ENCODE measurements around the gene MMRN1. TPM values are rescaled to one million over a fixed set of nuclear protein-coding genes. Genes with fewer than 3 reads are reported as not detected.
"Not testable (repeated sequence)": the region's sequence is repeated elsewhere in the genome, so short reads cannot be mapped to it uniquely, and the experiment has no call there.

MMRN1 gene
- total RNA-seq, 1 donor from 2014 or later, result 42.6 TPM

- no peak for ATAC-seq
- TF ChIP-seq, protein P1, sequence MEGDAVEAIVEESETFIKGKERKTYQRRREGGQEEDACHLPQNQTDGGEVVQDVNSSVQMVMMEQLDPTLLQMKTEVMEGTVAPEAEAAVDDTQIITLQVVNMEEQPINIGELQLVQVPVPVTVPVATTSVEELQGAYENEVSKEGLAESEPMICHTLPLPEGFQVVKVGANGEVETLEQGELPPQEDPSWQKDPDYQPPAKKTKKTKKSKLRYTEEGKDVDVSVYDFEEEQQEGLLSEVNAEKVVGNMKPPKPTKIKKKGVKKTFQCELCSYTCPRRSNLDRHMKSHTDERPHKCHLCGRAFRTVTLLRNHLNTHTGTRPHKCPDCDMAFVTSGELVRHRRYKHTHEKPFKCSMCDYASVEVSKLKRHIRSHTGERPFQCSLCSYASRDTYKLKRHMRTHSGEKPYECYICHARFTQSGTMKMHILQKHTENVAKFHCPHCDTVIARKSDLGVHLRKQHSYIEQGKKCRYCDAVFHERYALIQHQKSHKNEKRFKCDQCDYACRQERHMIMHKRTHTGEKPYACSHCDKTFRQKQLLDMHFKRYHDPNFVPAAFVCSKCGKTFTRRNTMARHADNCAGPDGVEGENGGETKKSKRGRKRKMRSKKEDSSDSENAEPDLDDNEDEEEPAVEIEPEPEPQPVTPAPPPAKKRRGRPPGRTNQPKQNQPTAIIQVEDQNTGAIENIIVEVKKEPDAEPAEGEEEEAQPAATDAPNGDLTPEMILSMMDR (IDR thresholded peaks at IDR 0.05), result no peak
- H3K36me3 ChIP-seq, result no peaks in the 10 kb centered on the region
- no peaks in the 10 kb centered on the region for H3K4me1 ChIP-seq
- H3K27ac ChIP-seq, result no peak overlapping the region
- H3K9me3 ChIP-seq, result no peaks in the 10 kb centered on the region
- H3K27me3 ChIP-seq (ENCODE audit: low read depth), result no peaks in the 10 kb centered on the region
- intact Hi-C loops (cut with DNase I), result no loop called here
- no peak overlapping the region for H3K4me3 ChIP-seq
- DNase-seq, result no peak
These were observed 4.5 kb downstream of the MMRN1 start for GRCh38 chr4:89899152-89899551.

DNA sequence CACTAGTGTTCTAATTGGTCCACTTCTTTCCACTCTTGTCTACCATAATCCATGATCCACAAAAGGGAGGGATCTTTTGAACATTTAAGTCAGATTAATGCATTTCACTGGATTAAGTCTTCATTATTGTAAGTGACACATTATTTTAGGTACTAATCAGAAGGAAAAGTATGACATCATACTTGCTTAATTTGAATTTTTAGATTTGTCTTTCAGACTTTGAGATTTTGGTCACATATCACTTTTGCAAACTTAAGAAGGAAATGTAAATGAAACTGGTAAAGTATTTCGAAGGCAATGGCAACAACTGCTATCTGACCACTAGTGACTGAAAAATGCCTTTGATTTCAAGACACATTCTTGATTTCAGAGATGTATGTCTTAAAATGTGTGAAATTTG is 5.2 kb downstream of the MMRN1 start:
- H3K27me3 ChIP-seq (ENCODE audit: low read depth), result no peaks in the 10 kb centered on the region
- no peaks in the 10 kb centered on the region for H3K4me1 ChIP-seq
- TF ChIP-seq, protein P1 (IDR thresholded peaks at IDR 0.05), result no peak
- H3K4me3 ChIP-seq, result no peak overlapping the region
- DNase-seq (no peak), ATAC-seq (no peak)
- intact Hi-C loops (cut with DNase I), result loop anchor here (5.0 kb wide), 1 partner anchor 413 kb away; no protein-coding TSS in a partner anchor
- no peak overlapping the region for H3K27ac ChIP-seq
- H3K9me3 ChIP-seq, result no peaks in the 10 kb centered on the region
- no peaks in the 10 kb centered on the region for H3K36me3 ChIP-seq

- intact Hi-C loops (cut with DNase I), result loop anchor here (5.0 kb wide), 1 partner anchor 415 kb away; no protein-coding TSS in a partner anchor
- TF ChIP-seq, protein P1 (IDR thresholded peaks at IDR 0.05), result peak; percentile 65
- DNase-seq (peak; percentile 39), ATAC-seq (peak; percentile 76 to 84)
- H3K4me1 ChIP-seq; H3K27me3 ChIP-seq (ENCODE audit: low read depth); H3K36me3 ChIP-seq; H3K9me3 ChIP-seq; H3K27ac ChIP-seq; H3K4me3 ChIP-seq: not testable (repeated sequence)
These were observed 7.3 kb downstream of the MMRN1 start for GRCh38 chr4:89901808-89902431.

DNA sequence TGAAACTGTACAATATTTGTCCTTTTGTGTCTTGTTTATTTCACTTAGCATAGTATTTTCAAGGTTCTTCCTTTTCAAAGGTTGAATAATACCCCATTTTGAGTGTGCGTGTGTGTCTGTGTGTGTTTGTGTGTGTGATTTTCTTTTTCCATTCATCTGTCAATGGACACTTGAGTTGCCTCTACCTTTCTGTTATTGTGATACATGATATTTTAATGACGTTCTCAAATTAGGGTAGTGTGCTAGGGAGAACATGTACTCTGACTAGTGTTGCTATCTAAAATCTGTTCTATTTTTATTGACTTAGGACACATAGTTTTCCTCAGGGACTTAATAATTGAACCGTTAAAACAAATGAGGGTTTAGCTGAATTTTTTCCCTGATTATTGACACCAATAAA is 9.9 kb downstream of the MMRN1 start:
- Histone ChIP-seq H3K36me3 (no peaks in the 10 kb centered on the region), H3K9me3 (no peaks in the 10 kb centered on the region), H3K27ac (no peak overlapping the region), H3K4me1 (no peaks in the 10 kb centered on the region), H3K4me3 (no peak overlapping the region), H3K27me3 (ENCODE audit: low read depth) (no peaks in the 10 kb centered on the region)
- DNase-seq (no peak), ATAC-seq (no peak)
- intact Hi-C loops (cut with DNase I), result loop anchor here (5.0 kb wide), 1 partner anchor 417 kb away; no protein-coding TSS in a partner anchor
- TF ChIP-seq, protein P1 (IDR thresholded peaks at IDR 0.05), result no peak

GRCh38 chr4:89906316-89906715 is 11.7 kb downstream of the MMRN1 start:
- no peak overlapping the region for H3K27ac ChIP-seq
- H3K27me3 ChIP-seq (ENCODE audit: low read depth), result no peaks in the 10 kb centered on the region
- no peak for DNase-seq
- TF ChIP-seq, protein P1 (IDR thresholded peaks at IDR 0.05), result no peak
- ATAC-seq, result no peak
- intact Hi-C loops (cut with DNase I), result no loop called here
- H3K4me1 ChIP-seq, result no peaks in the 10 kb centered on the region
- H3K36me3 ChIP-seq, result no peaks in the 10 kb centered on the region
- H3K9me3 ChIP-seq, result no peaks in the 10 kb centered on the region
- H3K4me3 ChIP-seq, result no peak overlapping the region
